Neural crest cell (in vitro differentiated cells): Measurements from ENCODE around the gene MRPL16. TPM values are rescaled to one million over a fixed set of nuclear protein-coding genes. Genes with fewer than 3 reads are reported as not detected.
"Not testable (repeated sequence)": the region's sequence is repeated elsewhere in the genome, so short reads cannot be mapped to it uniquely, and the experiment has no call there.

Experiments used
- DNase-seq: peaks from one replicate; pipeline ENCODE4 v3.0.0; 2021; ENCODE audit warnings: low read depth, mixed read lengths, low spot score
- H3K27ac Mint-ChIP-seq: one replicate; pipeline ENCODE4 v1.8.0; 2021; ENCODE audit warnings: mild to moderate bottlenecking, mixed read lengths; ENCODE audit not compliant: unreplicated experiment
- H3K27me3 Mint-ChIP-seq: 2 replicates; pipeline ENCODE4 v1.8.0; 2021; ENCODE audit warnings: low read depth, mild to moderate bottlenecking, mixed read lengths
- H3K36me3 Mint-ChIP-seq: 2 replicates; pipeline ENCODE4 v1.8.0; 2021; ENCODE audit warnings: low read depth, mild to moderate bottlenecking, mixed read lengths
- H3K4me1 Mint-ChIP-seq: 2 replicates; pipeline ENCODE4 v1.8.0; 2021; ENCODE audit warnings: mixed read lengths
- H3K4me3 Mint-ChIP-seq: one replicate; pipeline ENCODE4 v1.8.0; 2021; ENCODE audit warnings: mild to moderate bottlenecking, mixed read lengths
- H3K9me3 Mint-ChIP-seq: 2 replicates; pipeline ENCODE4 v1.8.0; 2021; ENCODE audit warnings: mixed read lengths
- CTCF ChIP-seq: fragments of 200-600 bp; sonication (generic); conservative IDR thresholded peaks from 2 replicates; pipeline ENCODE4 v1.5.0; 2021; ENCODE audit warnings: antibody characterized with exemption, mild to moderate bottlenecking
- total RNA-seq: library from RNA; stranded (reverse); gene quantifications from 2 replicates; pipeline ENCODE4 v1.2.1, GENCODE V29; 2021

Gene MRPL16
- total RNA-seq, 1 donor from 2014 or later: 44.4 TPM

DNA sequence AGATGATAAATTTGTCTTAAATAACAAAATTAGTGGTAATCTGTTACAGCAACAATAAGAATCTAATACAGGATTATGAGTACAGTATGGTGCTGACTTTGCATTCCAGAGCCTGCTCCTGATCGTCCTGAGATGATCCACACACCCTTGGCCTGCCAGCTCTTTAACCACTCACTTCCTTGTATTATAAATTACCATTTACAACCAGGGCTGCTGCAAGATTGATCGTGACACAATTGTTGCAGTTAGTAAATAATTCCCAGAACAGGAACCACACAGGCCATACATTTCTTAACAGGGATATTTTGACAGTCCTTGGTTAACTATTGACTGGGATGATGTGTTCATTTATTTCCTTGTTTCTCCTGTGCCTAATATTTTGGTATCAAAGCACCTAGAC is 38.6 kb upstream of the MRPL16 start:
- H3K27ac Mint-ChIP-seq: no peak overlapping the region
- peaks cover 2% of the 10 kb centered on the region for H3K9me3 Mint-ChIP-seq
- no peak overlapping the region for H3K4me3 Mint-ChIP-seq
- TF ChIP-seq CTCF: no peak
- H3K4me1 Mint-ChIP-seq: peaks cover 11% of the 10 kb centered on the region
- no peak for DNase-seq
- no peaks in the 10 kb centered on the region for H3K27me3 Mint-ChIP-seq
- H3K36me3 Mint-ChIP-seq: no peaks in the 10 kb centered on the region

GRCh38 chr11:59848439-59848838 is 37.9 kb upstream of the MRPL16 start:
- H3K4me3 Mint-ChIP-seq, H3K27me3 Mint-ChIP-seq, H3K36me3 Mint-ChIP-seq, DNase-seq, H3K27ac Mint-ChIP-seq, H3K9me3 Mint-ChIP-seq: not testable (repeated sequence)
- peaks cover 11% of the 10 kb centered on the region for H3K4me1 Mint-ChIP-seq

DNA sequence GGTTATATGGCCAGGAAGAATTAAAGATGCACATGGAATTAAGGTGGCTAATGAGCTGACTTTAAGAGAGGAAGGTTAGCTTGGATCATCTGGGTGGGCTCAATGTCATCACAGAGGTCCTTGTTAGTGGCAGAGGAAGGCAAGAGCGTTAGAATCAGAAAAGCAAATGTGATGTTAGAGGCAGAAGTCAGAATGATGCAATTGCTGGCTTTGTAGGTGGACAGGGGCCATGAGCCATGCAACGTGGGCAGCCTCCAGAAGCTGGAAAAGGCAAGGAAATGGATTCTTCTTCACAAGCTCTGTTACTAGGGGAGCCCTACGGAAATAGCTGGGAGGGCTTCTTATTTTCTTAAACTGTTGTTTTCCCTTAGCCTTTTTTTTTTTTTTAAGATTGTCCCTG is 37.0 kb upstream of the MRPL16 start:
- Mint-ChIP-seq H3K36me3 (no peaks in the 10 kb centered on the region), H3K27ac (no peak overlapping the region), H3K27me3 (no peaks in the 10 kb centered on the region), H3K9me3 (peaks cover 2% of the 10 kb centered on the region), H3K4me3 (no peak overlapping the region), H3K4me1 (peaks cover 11% of the 10 kb centered on the region)
- no peak for TF ChIP-seq CTCF
- DNase-seq: no peak

GRCh38 chr11:59846556-59846955 is 36.0 kb upstream of the MRPL16 start:
- TF ChIP-seq CTCF: no peak
- no peaks in the 10 kb centered on the region for H3K36me3 Mint-ChIP-seq
- peak overlapping the region; percentile 19 for H3K27ac Mint-ChIP-seq
- H3K4me1 Mint-ChIP-seq: peaks cover 11% of the 10 kb centered on the region
- no peak for DNase-seq
- peaks cover 2% of the 10 kb centered on the region for H3K9me3 Mint-ChIP-seq
- H3K4me3 Mint-ChIP-seq: no peak overlapping the region
- peaks cover 3% of the 10 kb centered on the region for H3K27me3 Mint-ChIP-seq

DNA sequence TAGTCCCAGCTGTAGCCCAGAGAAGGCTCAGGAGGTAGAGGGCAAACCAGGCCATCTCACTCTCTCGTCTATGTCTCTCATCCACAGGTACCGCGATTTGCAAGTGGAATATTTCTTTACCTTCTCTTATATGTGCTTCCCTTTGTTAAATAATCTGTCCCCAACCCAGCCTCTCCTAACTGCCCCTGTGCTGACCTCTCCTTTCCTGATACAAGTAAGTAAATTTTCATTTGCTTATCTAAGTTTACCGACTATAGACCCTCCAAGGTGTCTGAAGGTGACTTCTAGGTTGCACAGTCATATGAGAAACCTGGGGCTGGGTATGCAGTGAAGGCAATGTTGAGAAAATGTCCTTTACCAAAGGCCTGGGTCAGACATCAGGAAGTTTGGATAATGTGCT is 34.8 kb upstream of the MRPL16 start, which contains the start of gene CBLIF:
TSS of gene CBLIF (minus strand) at position 101 of the 400 bp plus-strand sequence. CDS start at position 55, 46 bp downstream.
- no peak for TF ChIP-seq CTCF
- Mint-ChIP-seq H3K9me3 (peaks cover 2% of the 10 kb centered on the region), H3K4me3 (no peak within 1 kb of the TSS), H3K27ac (no peak within 1 kb of the TSS), H3K27me3 (peaks cover 5% of the 10 kb centered on the region), H3K4me1 (peaks cover 11% of the 10 kb centered on the region), H3K36me3 (no peaks in the 10 kb centered on the region)
- DNase-seq: no peak

- no peak for DNase-seq
- H3K36me3 Mint-ChIP-seq: no peaks in the 10 kb centered on the region
- peaks cover under 1% of the 10 kb centered on the region for H3K9me3 Mint-ChIP-seq
- no peak for TF ChIP-seq CTCF
- no peak overlapping the region for H3K4me3 Mint-ChIP-seq
- peaks cover 11% of the 10 kb centered on the region for H3K4me1 Mint-ChIP-seq
- no peak overlapping the region for H3K27ac Mint-ChIP-seq
- H3K27me3 Mint-ChIP-seq: peaks cover 7% of the 10 kb centered on the region
Measured at GRCh38 chr11:59842316-59842715, 31.7 kb upstream of the MRPL16 start.
